ENCODE measurements around the gene FKBP5.

DNA sequence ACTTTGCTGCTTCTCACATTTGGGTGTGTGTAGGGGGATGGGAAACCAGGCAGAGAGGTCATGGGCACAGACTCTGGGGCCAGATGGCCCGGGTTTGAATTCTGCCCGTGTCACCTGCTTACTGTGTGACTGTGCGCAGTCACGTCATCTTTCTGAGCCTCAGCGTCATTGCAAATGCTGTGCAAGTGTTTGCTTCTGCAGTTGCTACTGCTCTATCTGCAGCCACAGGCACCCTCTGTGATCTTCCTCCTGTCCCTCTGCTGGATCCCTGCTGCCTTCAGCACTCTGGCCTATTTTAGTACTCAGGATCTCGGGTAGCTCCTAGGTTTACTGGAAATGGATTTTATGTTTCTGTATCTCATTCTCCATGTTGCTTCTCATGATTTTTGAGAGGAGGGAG lies 135.4 kb downstream of the FKBP5 start:
- TF ChIP-seq POLR2A (IDR thresholded peaks at IDR 0.05; ENCODE audit: low read depth, low read length), result no peak
- TF ChIP-seq, protein P1, sequence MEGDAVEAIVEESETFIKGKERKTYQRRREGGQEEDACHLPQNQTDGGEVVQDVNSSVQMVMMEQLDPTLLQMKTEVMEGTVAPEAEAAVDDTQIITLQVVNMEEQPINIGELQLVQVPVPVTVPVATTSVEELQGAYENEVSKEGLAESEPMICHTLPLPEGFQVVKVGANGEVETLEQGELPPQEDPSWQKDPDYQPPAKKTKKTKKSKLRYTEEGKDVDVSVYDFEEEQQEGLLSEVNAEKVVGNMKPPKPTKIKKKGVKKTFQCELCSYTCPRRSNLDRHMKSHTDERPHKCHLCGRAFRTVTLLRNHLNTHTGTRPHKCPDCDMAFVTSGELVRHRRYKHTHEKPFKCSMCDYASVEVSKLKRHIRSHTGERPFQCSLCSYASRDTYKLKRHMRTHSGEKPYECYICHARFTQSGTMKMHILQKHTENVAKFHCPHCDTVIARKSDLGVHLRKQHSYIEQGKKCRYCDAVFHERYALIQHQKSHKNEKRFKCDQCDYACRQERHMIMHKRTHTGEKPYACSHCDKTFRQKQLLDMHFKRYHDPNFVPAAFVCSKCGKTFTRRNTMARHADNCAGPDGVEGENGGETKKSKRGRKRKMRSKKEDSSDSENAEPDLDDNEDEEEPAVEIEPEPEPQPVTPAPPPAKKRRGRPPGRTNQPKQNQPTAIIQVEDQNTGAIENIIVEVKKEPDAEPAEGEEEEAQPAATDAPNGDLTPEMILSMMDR (conservative IDR thresholded peaks at IDR 0.05; ENCODE audit: low read depth, low read length), result no peak
